Esophagus squamous epithelium (tissue), 4 donors: ENCODE data around the gene GBA2.

Experiments
- CTCF ChIP-seq, 6 experiments: fragments of 450-650 bp in 4 of 6; fragments of 200-600 bp in 2 of 6; sonication (generic) in 2 of 6; IDR thresholded peaks; one replicate each; pipeline ENCODE4 v1.5.1; 2016 to 2019; ENCODE audit warnings: antibody characterized with exemption in 6 of 6, mild to moderate bottlenecking in 4 of 6, moderate library complexity in 4 of 6
- POLR2A ChIP-seq, 4 donors: fragments of 450-650 bp; IDR thresholded peaks; one replicate each; pipeline ENCODE4 v1.6.1; 2017; ENCODE audit warnings: antibody characterized with exemption in 4 of 4, mild to moderate bottlenecking in 4 of 4, moderate library complexity in 3 of 4

- TF ChIP-seq CTCF (IDR thresholded peaks at IDR 0.05) (no peak), POLR2A (IDR thresholded peaks at IDR 0.05) (no peak)
Measured at GRCh38 chr9:35688558-35689541, 60.2 kb downstream of the GBA2 start.
